Aorta (tissue), 5 donors: Measurements from ENCODE around the gene TNK2. TPM values are rescaled to one million over a fixed set of nuclear protein-coding genes. Genes with fewer than 3 reads are reported as not detected.
"Not testable (repeated sequence)": the region's sequence is repeated elsewhere in the genome, so short reads cannot be mapped to it uniquely, and the experiment has no call there.

Experiments
- ATAC-seq: fragments of 200-7000 bp; cut with Tn5 transposase; one replicate; pipeline ENCODE4 v1.9.1; 2022; ENCODE audit warnings: moderate library complexity; ENCODE audit not compliant: low FRiP score
- DNase-seq, 2 donors: peaks; one replicate each; pipeline ENCODE4 v3.0.0-alpha.2; 2020
- H3K27ac ChIP-seq, 2 donors: one replicate each; pipeline ENCODE4 v1.5.1; 2013; ENCODE audit warnings: low read length in 2 of 2, mild to moderate bottlenecking in 2 of 2, moderate library complexity in 2 of 2, control low read depth in 1 of 2, inconsistent platforms in 1 of 2, low read depth in 1 of 2
- H3K27me3 ChIP-seq, 2 donors: one replicate each; pipeline ENCODE4 v1.6.1; 2013; ENCODE audit warnings: control low read depth in 1 of 2, low read length in 1 of 2, mild to moderate bottlenecking in 1 of 2, moderate library complexity in 1 of 2; ENCODE audit not compliant: insufficient read depth in 2 of 2, control insufficient read depth in 1 of 2
- H3K36me3 ChIP-seq, 2 donors: one replicate each; pipeline ENCODE4 v1.6.1; 2013; ENCODE audit warnings: control low read depth in 1 of 2, low read length in 1 of 2, mild to moderate bottlenecking in 1 of 2; ENCODE audit not compliant: insufficient read depth in 2 of 2, control insufficient read depth in 1 of 2
- H3K4me1 ChIP-seq, 2 donors: one replicate each; pipeline ENCODE4 v1.6.1; 2013; ENCODE audit warnings: low read length in 2 of 2, control low read depth in 1 of 2, mild to moderate bottlenecking in 1 of 2, moderate library complexity in 1 of 2; ENCODE audit not compliant: insufficient read depth in 2 of 2, control insufficient read depth in 1 of 2
- H3K4me3 ChIP-seq, 2 donors: one replicate each; pipeline ENCODE4 v1.5.1; 2013; ENCODE audit warnings: low read length in 2 of 2, control low read depth in 1 of 2, mild to moderate bottlenecking in 1 of 2
- H3K9me3 ChIP-seq: one replicate; pipeline ENCODE4 v1.6.1; 2013; ENCODE audit warnings: mild to moderate bottlenecking, low read length; ENCODE audit not compliant: control insufficient read depth
- WGBS, 2 donors: extraction: QIAGEN DNeasy Blood & Tissue Kit; methylation state at CpG; one replicate each; pipeline ENCODE4 v1.1.7; 2013; 5-methylcytosine and 5-hydroxymethylcytosine counted together
- intact Hi-C, 2 donors: fragments of 100-400 bp; cut with DNase I; formaldehyde crosslinking; loops; one replicate each; pipeline versions ENCODE4 v1.14.2 to v1.15.0; 2022
- polyA plus RNA-seq, 2 donors: library from polyadenylated mRNA; stranded (reverse); fragments of 200-250 nt; gene quantifications; one replicate each; pipeline ENCODE4 v1.2.3, GENCODE V29; 2013
- total RNA-seq, 2 donors: library from RNA; stranded (reverse); fragmentation: NEBNext Ultra II Directional; extraction: Animal tissue kit (Norgen Biotek cat#: 25700); gene quantifications; one replicate each; pipeline ENCODE4 v1.2.1, GENCODE V29; 2021
- donor health status: healthy with polysubstance abuse.
- donor health status: Bipolar disorder and iron deficiency.
- donor health status: DM: no; HTN: no; CAD: no.
- donor health status: DM: no; HTN: no; CAD: no.
- donor health status: DM: yes; HTN: yes; CAD: no.

TNK2 gene
- total and polyA plus RNA-seq, 4 donors, result 9.3 to 162 (median 66.5) TPM

- 68 to 72% methylated on average over 9 of the region's 9 CpGs for WGBS, 2 donors
- H3K4me3 ChIP-seq, result no peak overlapping the region
- H3K27me3 ChIP-seq, result no peaks in the 10 kb centered on the region
- ATAC-seq, result no peak
- no peaks in the 10 kb centered on the region for H3K4me1 ChIP-seq
- H3K9me3 ChIP-seq, result no peaks in the 10 kb centered on the region
- no peak overlapping the region for H3K27ac ChIP-seq
- intact Hi-C loops, result no loop called here
- no peaks in the 10 kb centered on the region for H3K36me3 ChIP-seq
- DNase-seq, result no peak
These were observed 79.6 kb downstream of the TNK2 start for GRCh38 chr3:195828762-195829161.

- no peaks in the 10 kb centered on the region for H3K9me3 ChIP-seq
- intact Hi-C loops, result no loop called here
- no peak overlapping the region for H3K4me3 ChIP-seq
- no peak for ATAC-seq
- no peaks in the 10 kb centered on the region for H3K27me3 ChIP-seq
- H3K36me3 ChIP-seq, result no peaks in the 10 kb centered on the region
- no peak overlapping the region for H3K27ac ChIP-seq
- DNase-seq, result no peak
- WGBS, 2 donors, result 89 to 91% methylated on average over 47 of the region's 47 CpGs
- no peaks in the 10 kb centered on the region for H3K4me1 ChIP-seq
These were observed 82.2 kb downstream of the TNK2 start for GRCh38 chr3:195825857-195826804.

GRCh38 chr3:195825191-195825588, 83.2 kb downstream of the TNK2 start:
- Histone ChIP-seq H3K9me3 (no peaks in the 10 kb centered on the region), H3K4me3 (no peak overlapping the region), H3K27ac (no peak overlapping the region), H3K27me3 (no peaks in the 10 kb centered on the region), H3K4me1 (no peaks in the 10 kb centered on the region), H3K36me3 (no peaks in the 10 kb centered on the region)
- intact Hi-C loops, result no loop called here
- DNase-seq (no peak), ATAC-seq (no peak)
- WGBS, 2 donors, result 71 to 76% methylated on average over 15 of the region's 15 CpGs

GRCh38 chr3:195824425-195825190, 83.7 kb downstream of the TNK2 start:
- H3K9me3 ChIP-seq, ATAC-seq, H3K27ac ChIP-seq, H3K36me3 ChIP-seq, intact Hi-C loops, H3K27me3 ChIP-seq, H3K4me1 ChIP-seq, DNase-seq, H3K4me3 ChIP-seq: not testable (repeated sequence)
- 50 to 72% methylated on average over 12 to 13 of the region's 13 CpGs for WGBS, 2 donors

- Histone ChIP-seq H3K4me1 (no peaks in the 10 kb centered on the region), H3K27ac (no peak overlapping the region), H3K4me3 (no peak overlapping the region), H3K27me3 (no peaks in the 10 kb centered on the region), H3K9me3 (no peaks in the 10 kb centered on the region), H3K36me3 (no peaks in the 10 kb centered on the region)
- DNase-seq (no peak), ATAC-seq (no peak)
- intact Hi-C loops, result no loop called here
- 60 to 61% methylated on average over 13 of the region's 13 CpGs for WGBS, 2 donors
These were observed 84.4 kb downstream of the TNK2 start for GRCh38 chr3:195823999-195824398.

GRCh38 chr3:195823280-195823679, 85.1 kb downstream of the TNK2 start:
- no peak overlapping the region for H3K27ac ChIP-seq
- no peaks in the 10 kb centered on the region for H3K4me1 ChIP-seq
- WGBS, 2 donors, result 5 to 9% methylated on average over 10 of the region's 10 CpGs
- intact Hi-C loops, result no loop called here
- H3K9me3 ChIP-seq, result no peaks in the 10 kb centered on the region
- H3K4me3 ChIP-seq, result no peak overlapping the region
- no peaks in the 10 kb centered on the region for H3K36me3 ChIP-seq
- ATAC-seq (no peak), DNase-seq (no peak)
- H3K27me3 ChIP-seq, result no peaks in the 10 kb centered on the region

GRCh38 chr3:195822131-195822696, 86.1 kb downstream of the TNK2 start:
- Histone ChIP-seq H3K27ac (no peak overlapping the region), H3K36me3 (no peaks in the 10 kb centered on the region), H3K9me3 (no peaks in the 10 kb centered on the region), H3K4me1 (no peaks in the 10 kb centered on the region), H3K27me3 (no peaks in the 10 kb centered on the region), H3K4me3 (no peak overlapping the region)
- 90% methylated on average over 16 of the region's 16 CpGs for WGBS, 2 donors
- intact Hi-C loops, result no loop called here
- no peak for ATAC-seq
- DNase-seq, result no peak

GRCh38 chr3:195821403-195822130, 86.8 kb downstream of the TNK2 start:
- DNase-seq (no peak), ATAC-seq (no peak)
- WGBS, 2 donors, result 83 to 89% methylated on average over 21 of the region's 21 CpGs
- Histone ChIP-seq H3K9me3 (no peaks in the 10 kb centered on the region), H3K27me3 (no peaks in the 10 kb centered on the region), H3K27ac (no peak overlapping the region), H3K4me1 (no peaks in the 10 kb centered on the region), H3K4me3 (no peak overlapping the region), H3K36me3 (no peaks in the 10 kb centered on the region)
- intact Hi-C loops, result no loop called here
